Retinal pigment epithelial cell (primary cell): ENCODE data around the gene PRSS58.

Experiments
- DNase-seq: peaks from one replicate; pipeline ENCODE4 v3.0.0-alpha.2; 2010; ENCODE audit warnings: low read depth
- H3K4me3 ChIP-seq: 2 replicates; pipeline ENCODE4 v1.5.1; 2011; ENCODE audit warnings: mild to moderate bottlenecking, low read length, control low read depth, moderate library complexity
- CTCF ChIP-seq: conservative IDR thresholded peaks from 2 replicates; pipeline ENCODE4 v1.5.1; 2011; ENCODE audit warnings: low read depth, low read length, control low read depth, inconsistent platforms

The PRSS58 gene

GRCh38 chr7:142263598-142264380 lies 5.9 kb upstream of the PRSS58 start:
- TF ChIP-seq CTCF: no peak
- DNase-seq: peak; percentile 5
- H3K4me3 ChIP-seq: no peak overlapping the region

GRCh38 chr7:142250705-142251104 lies 7.2 kb downstream of the PRSS58 start:
- no peak overlapping the region for H3K4me3 ChIP-seq
- no peak for DNase-seq
- no peak for TF ChIP-seq CTCF

GRCh38 chr7:142249918-142250317 lies 7.9 kb downstream of the PRSS58 start:
- DNase-seq: no peak
- H3K4me3 ChIP-seq: no peak overlapping the region
- no peak for TF ChIP-seq CTCF

GRCh38 chr7:142248166-142249160 lies 9.4 kb downstream of the PRSS58 start:
- no peak overlapping the region for H3K4me3 ChIP-seq
- TF ChIP-seq CTCF: no peak
- no peak for DNase-seq

- no peak for TF ChIP-seq CTCF
- H3K4me3 ChIP-seq: no peak overlapping the region
- DNase-seq: no peak
Measured at GRCh38 chr7:142243823-142244222, 14.0 kb downstream of the PRSS58 start.

- TF ChIP-seq CTCF: no peak
- no peak for DNase-seq
- H3K4me3 ChIP-seq: no peak overlapping the region
Measured at GRCh38 chr7:142240546-142240945, 17.3 kb downstream of the PRSS58 start.
